CD4-positive, alpha-beta memory T cell (primary cell): ENCODE results near the gene ZC3HAV1. TPM values are rescaled to one million over a fixed set of nuclear protein-coding genes. Genes with fewer than 3 reads are reported as not detected.
"Not testable (repeated sequence)": the region's sequence is repeated elsewhere in the genome, so short reads cannot be mapped to it uniquely, and the experiment has no call there.

Experiments
- CTCF ChIA-PET: fragments of 350-600 bp; sonication (Branson Sonifier 250); formaldehyde crosslinking; loops from one replicate; lab custom pipeline; 2021; ENCODE audit warnings: inconsistent platforms; ENCODE audit not compliant: partially characterized antibody; lab: Charles Lee
- POLR2A ChIA-PET: fragments of 350-600 bp; sonication (Branson Sonifier 250); formaldehyde crosslinking; loops from one replicate; lab custom pipeline; 2021; ENCODE audit not compliant: partially characterized antibody; lab: Charles Lee
- DNase-seq, 5 donors: peaks; one replicate each; pipeline versions ENCODE4 v3.0.0 to v3.0.0-alpha.2; 2020 to 2022; ENCODE audit warnings: mixed read lengths in 1 of 5
- H3K27ac ChIP-seq: one replicate; pipeline ENCODE4 v1.7.0; 2013; ENCODE audit warnings: low read depth, low read length
- H3K27me3 ChIP-seq: 2 replicates; pipeline ENCODE4 v1.7.0; 2013; ENCODE audit warnings: mild to moderate bottlenecking, low read length, moderate library complexity; ENCODE audit not compliant: insufficient read depth
- H3K36me3 ChIP-seq: 2 replicates; pipeline ENCODE4 v1.7.0; 2013; ENCODE audit warnings: mild to moderate bottlenecking, low read length, moderate library complexity; ENCODE audit not compliant: insufficient read depth
- H3K4me1 ChIP-seq: 2 replicates; pipeline ENCODE4 v1.7.0; 2013; ENCODE audit warnings: mild to moderate bottlenecking, low read length, moderate library complexity; ENCODE audit not compliant: insufficient read depth
- H3K4me3 ChIP-seq, 2 donors: one replicate each; pipeline ENCODE4 v1.7.0; 2013; ENCODE audit warnings: low read length in 2 of 2, mild to moderate bottlenecking in 1 of 2
- H3K9me3 ChIP-seq, 2 donors: one replicate each; pipeline ENCODE4 v1.7.0; 2013; ENCODE audit warnings: low read length in 2 of 2, control low read depth in 1 of 2; ENCODE audit not compliant: control insufficient read depth in 1 of 2
- H3K27ac Mint-ChIP-seq, 7 donors: one replicate each; pipeline ENCODE4 v1.8.0; 2020 to 2021; ENCODE audit warnings: mixed read lengths in 7 of 7, mild to moderate bottlenecking in 6 of 7, inconsistent platforms in 3 of 7, moderate library complexity in 3 of 7
- H3K27me3 Mint-ChIP-seq, 2 donors: one replicate each; pipeline ENCODE4 v1.8.0; 2020 to 2021; ENCODE audit warnings: mixed read lengths in 2 of 2
- H3K36me3 Mint-ChIP-seq, 2 donors: one replicate each; pipeline ENCODE4 v1.8.0; 2020 to 2021; ENCODE audit warnings: mixed read lengths in 2 of 2, inconsistent platforms in 1 of 2, mild to moderate bottlenecking in 1 of 2
- H3K4me1 Mint-ChIP-seq, 4 donors: one replicate each; pipeline ENCODE4 v1.8.0; 2020 to 2021; ENCODE audit warnings: mixed read lengths in 4 of 4, mild to moderate bottlenecking in 1 of 4
- H3K4me3 Mint-ChIP-seq, 8 donors: one replicate each; pipeline ENCODE4 v1.8.0; 2020 to 2021; ENCODE audit warnings: mixed read lengths in 8 of 8, mild to moderate bottlenecking in 7 of 8, moderate library complexity in 6 of 8, inconsistent platforms in 3 of 8
- H3K9me3 Mint-ChIP-seq, 8 donors: one replicate each; pipeline ENCODE4 v1.8.0; 2020 to 2021; ENCODE audit warnings: mixed read lengths in 8 of 8, mild to moderate bottlenecking in 5 of 8, inconsistent platforms in 3 of 8, moderate library complexity in 1 of 8
- intact Hi-C: fragments of 100-400 bp; cut with micrococcal nuclease; formaldehyde crosslinking; loops from one replicate; pipeline ENCODE4 v1.15.1; 2023
- polyA plus RNA-seq, 2 donors: library from polyadenylated mRNA; unstranded; fragments of 300-500 nt; fragmentation: Illumina TruSeq; gene quantifications; one replicate each; pipeline ENCODE4 v1.2.3, GENCODE V29; 2021
- total RNA-seq, 2 experiments: library from RNA; stranded (reverse); gene quantifications; one replicate each; pipeline ENCODE4 v1.2.3, GENCODE V29; 2021

ZC3HAV1 gene
- total and polyA plus RNA-seq, 4 experiments from 2014 or later: 150 to 169 (median 157) TPM

GRCh38 chr7:139131601-139132041 is 22.1 kb upstream of the ZC3HAV1 start:
- intact Hi-C loops: no loop called here
- Mint-ChIP-seq H3K27ac (peak overlapping the region in 5 of 7 donors; percentile 0 to 51 (median 2)), H3K27me3 (no peaks in the 10 kb centered on the region), H3K4me3 (no peak overlapping the region), H3K9me3 (no peaks in the 10 kb centered on the region), H3K36me3 (peaks cover 0 to 4% of the 10 kb centered on the region in 2 donors), H3K4me1 (peaks cover 6 to 30% (median 22%) of the 10 kb centered on the region in 4 donors)
- no peaks in the 10 kb centered on the region for H3K9me3 ChIP-seq
- peaks cover 14% of the 10 kb centered on the region for H3K4me1 ChIP-seq
- H3K27me3 ChIP-seq: no peaks in the 10 kb centered on the region
- ChIA-PET POLR2A (no interaction called here), CTCF (interaction anchor here (2.6 to 3.2 kb wide), 2 partner anchors 56 to 114 kb away, joined by 12 read pairs; no protein-coding TSS in a partner anchor)
- no peak overlapping the region for H3K4me3 ChIP-seq
- no peak overlapping the region for H3K27ac ChIP-seq
- DNase-seq: no peak
- H3K36me3 ChIP-seq: no peaks in the 10 kb centered on the region

GRCh38 chr7:139129814-139130213 is 20.3 kb upstream of the ZC3HAV1 start:
- H3K9me3 Mint-ChIP-seq, H3K36me3 Mint-ChIP-seq, POLR2A ChIA-PET, H3K27me3 Mint-ChIP-seq, H3K4me3 ChIP-seq, H3K4me3 Mint-ChIP-seq, H3K27ac Mint-ChIP-seq, H3K36me3 ChIP-seq, H3K9me3 ChIP-seq, DNase-seq, H3K27ac ChIP-seq, intact Hi-C loops, H3K27me3 ChIP-seq: not testable (repeated sequence)
- peaks cover 7 to 33% (median 24%) of the 10 kb centered on the region in 4 donors for H3K4me1 Mint-ChIP-seq
- H3K4me1 ChIP-seq: peaks cover 14% of the 10 kb centered on the region
- CTCF ChIA-PET: interaction anchor here (7.2 kb wide), 1 partner anchor 113 kb away, joined by 110 read pairs; no protein-coding TSS in a partner anchor

DNA sequence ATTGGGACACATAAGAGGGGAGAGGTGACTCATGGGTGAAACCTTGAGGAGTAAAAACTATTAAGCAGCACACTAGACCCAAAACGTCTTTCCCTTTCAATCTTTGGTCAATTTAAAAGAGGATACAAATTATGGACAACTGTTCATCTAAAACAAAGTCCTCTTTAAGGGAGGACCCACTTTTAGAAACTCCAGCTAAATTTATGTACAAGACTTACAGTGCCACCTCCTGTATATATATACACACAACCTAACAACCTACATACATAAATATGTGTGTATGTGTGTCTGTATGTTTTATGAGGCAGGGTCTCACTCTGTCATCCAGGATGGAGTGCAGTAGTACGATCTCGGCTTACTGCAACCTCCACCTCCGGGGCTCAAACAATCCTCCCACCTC is 18.1 kb upstream of the ZC3HAV1 start:
- H3K4me3 ChIP-seq: no peak overlapping the region
- H3K9me3 ChIP-seq: no peaks in the 10 kb centered on the region
- H3K9me3 Mint-ChIP-seq: no peaks in the 10 kb centered on the region
- CTCF ChIA-PET: interaction anchor here (0.7 to 7.2 kb wide), 18 partner anchors 15 to 389 kb away, joined by 3 to 110 read pairs (median 5); no protein-coding TSS in a partner anchor
- peaks cover 5% of the 10 kb centered on the region for H3K4me1 ChIP-seq
- peak overlapping the region in 1 of 8 donors; percentile 21 for H3K4me3 Mint-ChIP-seq
- POLR2A ChIA-PET: interaction anchor here (0.8 to 3.1 kb wide), 7 partner anchors 17 to 241 kb away, joined by 3 to 11 read pairs (median 3); no protein-coding TSS in a partner anchor
- no peak overlapping the region for H3K27ac ChIP-seq
- no peaks in the 10 kb centered on the region for H3K36me3 Mint-ChIP-seq
- H3K27ac Mint-ChIP-seq: peak overlapping the region in 1 of 7 donors; percentile 83
- H3K27me3 ChIP-seq: no peaks in the 10 kb centered on the region
- no peaks in the 10 kb centered on the region for H3K36me3 ChIP-seq
- DNase-seq: peak in 2 of 5 donors; percentile 24 to 36
- H3K4me1 Mint-ChIP-seq: peaks cover 5 to 31% (median 11%) of the 10 kb centered on the region in 4 donors
- no peaks in the 10 kb centered on the region for H3K27me3 Mint-ChIP-seq
- intact Hi-C loops: loop anchor here (1.0 kb wide), 3 partner anchors 52 to 241 kb away; no protein-coding TSS in a partner anchor

- Histone ChIP-seq H3K27me3 (no peaks in the 10 kb centered on the region), H3K36me3 (no peaks in the 10 kb centered on the region), H3K9me3 (no peaks in the 10 kb centered on the region), H3K27ac (no peak overlapping the region), H3K4me1 (peaks cover 5% of the 10 kb centered on the region), H3K4me3 (no peak overlapping the region)
- DNase-seq: no peak
- no peak overlapping the region for H3K4me3 Mint-ChIP-seq
- intact Hi-C loops: no loop called here
- peak overlapping the region in 1 of 7 donors; percentile 5 for H3K27ac Mint-ChIP-seq
- peaks cover 5 to 28% (median 9%) of the 10 kb centered on the region in 4 donors for H3K4me1 Mint-ChIP-seq
- H3K27me3 Mint-ChIP-seq: no peaks in the 10 kb centered on the region
- H3K9me3 Mint-ChIP-seq: no peaks in the 10 kb centered on the region
- no peaks in the 10 kb centered on the region for H3K36me3 Mint-ChIP-seq
- ChIA-PET CTCF (interaction anchor here (0.8 to 7.2 kb wide), 6 partner anchors 9 to 240 kb away, joined by 3 to 110 read pairs (median 8); no protein-coding TSS in a partner anchor), POLR2A (interaction anchor here (0.9 kb wide), 1 partner anchor 15 kb away, joined by 3 read pairs; no protein-coding TSS in a partner anchor)
Measured at GRCh38 chr7:139125657-139126056, 16.1 kb upstream of the ZC3HAV1 start.

DNA sequence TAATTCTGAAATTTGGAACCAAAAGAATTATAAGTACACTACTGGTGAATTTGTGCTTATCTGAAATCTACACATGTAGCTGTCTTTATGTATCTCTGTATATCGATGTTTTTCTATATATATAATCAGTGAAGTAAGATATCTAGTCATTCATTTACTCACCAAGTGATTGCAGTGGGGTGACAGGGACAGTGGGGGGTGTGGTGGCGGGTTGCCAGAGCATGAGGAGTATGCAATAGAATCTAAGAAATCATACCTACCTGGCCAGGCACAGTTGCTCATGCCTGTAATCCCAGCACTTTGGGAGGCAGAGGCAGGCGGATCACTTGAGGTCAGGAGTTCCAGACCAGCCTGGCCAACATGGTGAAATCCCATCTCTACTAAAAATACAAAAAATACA is 15.5 kb upstream of the ZC3HAV1 start:
- H3K4me1 ChIP-seq, H3K4me3 Mint-ChIP-seq, H3K36me3 Mint-ChIP-seq, DNase-seq, H3K9me3 ChIP-seq, H3K27ac ChIP-seq, intact Hi-C loops, H3K27me3 ChIP-seq, H3K4me3 ChIP-seq, H3K36me3 ChIP-seq, H3K27me3 Mint-ChIP-seq, H3K9me3 Mint-ChIP-seq: not testable (repeated sequence)
- ChIA-PET POLR2A (interaction anchor here (0.9 to 1.5 kb wide), 2 partner anchors 15 to 30 kb away, joined by 3 read pairs; no protein-coding TSS in a partner anchor), CTCF (interaction anchor here (0.8 to 7.2 kb wide), 5 partner anchors 10 to 239 kb away, joined by 3 to 110 read pairs (median 7); no protein-coding TSS in a partner anchor)
- H3K27ac Mint-ChIP-seq: peak overlapping the region in 1 of 7 donors; percentile 7
- H3K4me1 Mint-ChIP-seq: peaks cover 5 to 28% (median 9%) of the 10 kb centered on the region in 4 donors

GRCh38 chr7:139124084-139124914 is 14.8 kb upstream of the ZC3HAV1 start:
- Mint-ChIP-seq H3K9me3 (no peaks in the 10 kb centered on the region), H3K4me3 (peak overlapping the region in 1 of 8 donors; percentile 40), H3K4me1 (peaks cover 7 to 31% (median 12%) of the 10 kb centered on the region in 4 donors), H3K36me3 (no peaks in the 10 kb centered on the region), H3K27ac (no peak overlapping the region), H3K27me3 (no peaks in the 10 kb centered on the region)
- ChIA-PET CTCF (interaction anchor here (0.9 to 7.2 kb wide), 8 partner anchors 9 to 238 kb away, joined by 3 to 110 read pairs (median 4); a partner anchor contains a TSS), POLR2A (interaction anchor here (1.0 to 1.5 kb wide), 2 partner anchors 14 to 29 kb away, joined by 3 to 4 read pairs; no protein-coding TSS in a partner anchor)
- no peaks in the 10 kb centered on the region for H3K27me3 ChIP-seq
- no peaks in the 10 kb centered on the region for H3K9me3 ChIP-seq
- no peaks in the 10 kb centered on the region for H3K36me3 ChIP-seq
- H3K4me1 ChIP-seq: peaks cover 12% of the 10 kb centered on the region
- no peak overlapping the region for H3K27ac ChIP-seq
- H3K4me3 ChIP-seq: no peak overlapping the region
- intact Hi-C loops: no loop called here
- no peak for DNase-seq
